GM21367 (cell line): ENCODE data around the gene CDC14B.

Source experiments
- ATAC-seq: cut with Tn5 transposase; IDR thresholded peaks from one replicate; pipeline ENCODE4 v1.9.1; 2021; ENCODE audit not compliant: unreplicated experiment

CDC14B gene

DNA sequence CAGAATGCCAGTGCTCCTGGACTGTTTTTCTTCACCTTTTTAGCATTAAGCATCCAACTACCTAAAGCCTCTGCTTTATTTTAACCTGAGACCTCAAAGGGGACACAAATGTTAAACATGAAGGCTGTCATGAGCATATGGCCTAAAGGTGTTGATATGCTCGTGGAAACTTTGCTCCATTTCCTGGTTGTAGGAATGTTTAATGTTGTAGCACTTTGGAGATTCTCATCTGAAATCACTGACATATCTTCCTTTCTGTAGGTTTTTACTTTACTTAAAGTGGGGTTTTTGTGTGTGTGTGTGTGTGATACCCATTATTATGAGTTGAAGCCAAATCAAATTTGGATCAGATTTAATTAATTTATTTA lies 132.6 kb downstream of the CDC14B start:
- no peak for ATAC-seq

DNA sequence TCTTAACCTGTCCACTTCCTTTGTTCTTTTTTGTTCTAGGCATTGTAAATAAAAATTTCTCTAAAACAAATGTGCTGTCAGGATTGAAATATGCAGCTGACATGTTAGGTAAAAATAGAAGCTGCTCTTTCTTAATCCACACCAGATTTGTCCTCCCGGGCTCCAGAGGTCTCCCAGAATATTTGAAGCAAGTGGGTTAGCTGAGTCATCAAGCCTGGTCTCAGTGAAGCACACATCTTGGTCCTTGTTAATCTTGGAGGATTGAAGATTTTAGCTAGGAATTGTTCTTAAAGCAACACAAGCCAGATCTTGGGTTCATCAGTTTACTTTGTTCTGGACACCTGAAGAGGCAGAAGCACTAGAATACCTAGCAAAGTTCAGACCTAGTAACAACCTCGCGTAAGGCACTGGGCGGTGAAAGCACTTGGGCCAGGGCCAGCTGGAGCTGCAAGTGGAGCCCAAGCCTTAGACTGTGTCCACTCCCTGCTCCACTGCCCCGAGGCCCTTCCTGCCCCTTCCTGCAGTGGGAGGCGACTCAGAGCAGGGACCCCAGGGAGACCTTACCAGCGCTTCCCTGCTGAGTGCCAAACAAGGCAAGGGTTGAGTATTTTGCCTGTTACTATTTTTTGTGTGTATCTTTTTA lies 133.1 kb downstream of the CDC14B start:
- ATAC-seq, result no peak

DNA sequence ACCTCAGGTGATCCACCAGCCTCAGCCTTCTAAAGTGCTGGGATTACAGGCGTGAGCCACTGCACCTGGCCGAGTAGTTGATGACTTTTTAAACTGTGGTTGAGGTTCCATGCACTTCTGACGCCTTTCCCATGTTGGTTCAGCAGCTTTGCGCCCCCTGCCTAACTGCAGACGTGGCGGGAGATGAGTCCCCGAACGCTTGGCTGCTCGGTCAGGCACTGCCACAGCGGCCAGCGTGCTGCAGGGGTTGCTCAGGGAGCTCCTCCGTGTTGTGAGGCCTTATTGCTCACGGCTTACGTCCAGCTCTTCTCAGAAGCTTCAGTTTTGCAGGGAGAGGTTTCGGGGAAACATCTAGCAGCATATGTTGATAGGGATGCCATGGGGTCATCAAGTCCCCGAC lies 134.4 kb downstream of the CDC14B start:
- ATAC-seq, result no peak

DNA sequence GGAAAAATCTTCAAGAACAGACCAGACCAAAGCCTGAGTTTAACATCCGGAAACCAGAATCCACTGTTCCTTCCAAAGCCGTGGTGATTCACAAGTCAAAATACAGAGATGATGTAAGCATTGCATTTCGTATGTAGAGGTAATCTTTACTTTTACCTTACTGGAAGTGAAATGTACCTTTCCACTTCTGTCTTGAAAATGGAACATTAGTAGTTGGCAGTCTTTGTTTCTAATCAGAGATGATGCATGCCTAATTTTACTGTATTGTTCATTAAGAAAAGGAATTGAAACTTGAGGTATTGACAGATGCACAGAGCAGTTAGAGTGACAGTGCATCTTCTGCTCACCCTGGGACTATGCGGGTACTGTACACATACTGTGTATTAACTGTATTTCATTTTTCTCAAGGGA lies 135.1 kb downstream of the CDC14B start:
- ATAC-seq, result peak; percentile 90

DNA sequence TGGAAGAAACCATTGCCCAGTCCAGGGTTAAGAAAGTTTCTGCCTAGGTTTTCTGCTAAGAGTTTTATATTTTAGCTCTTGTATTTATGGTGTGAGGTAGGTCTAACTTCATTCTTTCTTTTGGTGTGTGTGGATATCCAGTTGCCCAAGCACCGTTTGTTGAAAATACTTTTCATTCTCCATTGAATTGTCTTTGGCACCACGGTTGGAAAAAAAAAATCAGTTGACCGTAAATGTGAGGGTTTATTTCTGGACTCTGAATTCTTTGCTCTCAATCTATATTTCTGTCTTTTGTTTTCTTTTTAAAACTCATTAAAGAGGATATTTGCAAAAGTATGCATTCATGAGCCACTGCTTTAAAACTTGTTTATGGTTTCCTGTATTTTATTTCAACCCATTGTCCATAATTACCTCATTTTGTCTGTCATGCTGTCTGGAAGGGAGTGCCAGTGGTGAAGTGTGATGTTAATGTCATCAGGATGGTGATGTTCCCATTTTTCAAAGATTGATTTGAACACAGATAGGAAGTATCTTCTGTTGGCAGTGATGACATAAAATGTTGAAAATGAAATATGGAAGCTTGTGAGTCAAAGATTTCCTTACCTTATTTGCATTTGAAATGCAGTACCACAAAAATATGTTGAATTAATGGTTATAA lies 135.8 kb downstream of the CDC14B start:
- ATAC-seq, result no peak

DNA sequence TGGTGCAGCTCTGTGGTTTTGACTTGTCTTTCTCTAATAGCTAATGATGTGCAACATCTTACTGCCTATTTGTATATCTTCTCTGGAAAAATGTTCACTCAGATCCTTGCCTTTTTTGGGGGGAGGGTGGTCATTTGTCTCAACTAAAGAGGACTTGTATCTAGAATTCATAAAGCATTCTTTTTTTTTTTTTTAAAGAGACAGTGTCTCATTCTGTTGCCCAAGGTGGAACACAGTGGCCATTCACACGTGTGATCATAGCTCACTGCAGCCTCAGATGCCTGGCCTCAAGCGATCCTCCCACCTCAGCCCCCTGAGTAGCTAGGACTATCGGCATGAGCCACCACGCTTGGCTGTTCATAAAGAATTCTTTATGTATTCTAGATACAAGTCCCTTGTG lies 136.4 kb downstream of the CDC14B start:
- no peak for ATAC-seq

DNA sequence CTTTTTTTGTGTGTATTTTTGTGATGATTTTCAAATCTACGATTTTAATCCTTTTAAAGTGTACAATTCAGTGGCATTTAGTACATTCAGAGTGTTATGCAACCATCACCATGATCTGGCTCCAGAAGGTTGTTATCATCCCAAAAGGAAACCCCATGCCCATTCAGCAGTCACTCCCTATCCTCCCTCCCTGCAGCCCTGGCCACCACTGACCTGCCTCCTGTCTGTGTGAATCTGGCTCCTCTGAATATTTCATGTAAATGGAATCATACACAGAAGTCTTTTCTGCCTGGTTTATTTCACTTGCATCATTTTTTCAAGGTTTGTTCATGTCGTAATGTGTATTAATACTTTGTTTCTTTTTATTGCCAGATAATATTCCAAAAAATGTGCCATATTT lies 137.2 kb downstream of the CDC14B start:
- no peak for ATAC-seq

DNA sequence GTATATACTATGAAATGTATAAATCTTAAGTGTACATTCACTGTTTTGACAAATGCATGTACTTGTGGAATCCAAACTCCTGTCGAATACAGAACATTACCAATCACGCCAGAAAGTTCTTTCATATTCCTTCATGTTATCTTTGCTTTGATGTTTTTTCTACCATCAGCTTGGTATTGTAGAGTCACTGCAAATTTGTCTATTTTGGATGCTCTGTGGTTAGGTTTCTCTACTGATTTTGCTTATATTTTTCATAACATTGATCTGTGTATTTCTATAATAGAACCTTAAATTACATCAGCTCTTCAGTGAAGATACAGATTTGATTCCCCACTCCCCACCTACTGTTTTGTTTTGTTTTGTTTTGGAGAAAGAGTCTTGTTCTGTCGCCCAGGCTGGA lies 138.9 kb downstream of the CDC14B start:
- ATAC-seq, result no peak

DNA sequence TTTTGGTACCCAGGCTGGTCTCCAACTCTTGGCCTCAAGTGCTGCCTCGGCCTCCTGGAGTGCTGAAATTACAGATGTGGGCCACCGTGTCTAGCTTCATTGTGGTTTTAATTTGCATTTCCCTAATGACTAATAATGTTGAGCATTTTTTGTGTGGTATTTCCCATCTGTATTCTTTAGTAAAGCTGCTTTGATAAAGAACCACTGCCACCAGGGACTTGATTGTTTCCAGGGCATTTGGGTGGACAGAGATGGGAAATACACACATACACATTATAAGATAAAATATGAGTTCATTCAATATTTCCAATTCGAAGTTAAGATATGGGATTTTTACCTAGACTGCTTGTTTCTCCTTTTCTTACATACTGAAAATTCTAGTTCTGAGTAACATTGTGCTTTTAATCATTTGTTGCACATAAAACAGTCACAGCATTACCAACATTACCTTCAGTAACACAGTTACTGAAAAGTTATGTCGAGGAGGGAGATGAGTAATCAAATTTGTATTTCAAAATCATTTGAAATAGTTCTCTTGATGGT lies 140.7 kb downstream of the CDC14B start:
- ATAC-seq, result no peak

DNA sequence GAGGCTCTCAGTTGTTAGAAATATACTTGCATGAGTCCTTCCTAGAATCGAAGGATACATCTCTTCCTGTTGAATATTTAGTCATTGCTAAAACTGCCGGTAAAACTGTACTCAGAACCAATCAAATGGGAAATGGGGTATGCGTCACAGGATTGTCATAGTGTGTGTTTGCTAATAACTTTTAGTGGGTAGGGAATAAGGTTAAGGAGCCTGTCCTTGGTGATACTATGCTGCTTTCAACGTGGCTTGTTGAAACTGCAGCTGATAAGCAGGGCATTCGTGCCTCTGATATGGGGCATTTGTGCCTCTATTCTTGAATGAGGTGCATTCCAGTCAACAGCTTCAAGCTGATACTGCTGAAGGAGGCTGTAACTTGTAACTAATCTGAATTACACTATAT lies 143.1 kb downstream of the CDC14B start:
- ATAC-seq, result no peak

DNA sequence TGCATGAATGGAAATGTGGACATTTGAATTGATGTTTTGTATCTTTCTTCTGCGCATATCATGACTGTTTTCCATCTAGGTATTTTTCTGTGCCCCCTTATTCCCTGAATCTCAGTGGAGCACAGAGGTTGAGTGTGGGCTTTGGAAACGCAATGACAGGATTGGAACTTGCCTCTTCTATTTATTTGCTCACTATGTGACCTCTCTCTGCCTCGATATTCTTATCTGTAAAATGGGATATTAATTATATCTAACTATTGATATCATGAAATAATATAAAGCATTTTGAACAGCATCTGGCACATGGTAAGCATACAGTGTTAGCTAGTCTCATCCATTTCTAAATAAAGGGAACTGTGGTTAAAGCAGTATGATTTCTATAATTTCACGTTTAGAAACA lies 143.6 kb downstream of the CDC14B start:
- ATAC-seq, result no peak

DNA sequence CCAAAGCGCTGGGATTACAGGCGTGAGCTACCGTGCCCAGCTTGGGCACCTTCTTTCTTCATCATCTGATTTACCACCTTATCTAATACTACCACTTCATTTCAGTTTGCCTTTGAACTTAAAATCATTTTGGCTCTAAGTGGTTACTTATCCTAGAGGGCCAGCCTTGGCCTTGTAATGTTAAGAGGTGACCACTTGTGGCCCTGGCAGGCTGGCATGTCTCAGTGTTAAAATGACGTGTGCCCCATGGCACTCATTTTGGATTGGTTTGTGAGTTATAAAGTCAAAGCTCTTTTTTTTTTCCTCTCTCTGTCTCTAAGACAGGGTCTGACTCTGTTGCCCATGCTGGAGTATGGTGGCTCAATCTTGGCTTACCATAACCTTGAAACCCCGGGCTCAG lies 151.9 kb downstream of the CDC14B start:
- ATAC-seq, result no peak

DNA sequence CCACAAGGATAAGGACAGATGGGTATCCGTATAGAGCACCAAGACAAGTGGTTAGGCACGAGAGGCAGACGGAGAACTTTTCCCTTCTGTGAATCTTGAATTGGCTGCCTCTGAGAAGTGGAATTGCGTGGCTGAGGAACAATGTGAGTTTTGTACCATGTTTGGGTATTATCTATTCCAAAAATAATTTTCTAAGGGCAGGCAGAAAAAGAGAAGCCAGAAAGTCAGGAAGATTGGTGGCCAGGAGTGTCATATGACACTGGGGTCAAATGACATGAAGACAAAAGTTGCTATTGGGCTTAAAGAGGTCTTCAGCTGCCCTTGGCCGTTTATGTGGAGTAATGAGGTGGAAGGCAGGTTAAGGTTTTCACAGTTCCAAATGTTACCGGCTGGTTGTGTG lies 155.2 kb downstream of the CDC14B start:
- no peak for ATAC-seq

DNA sequence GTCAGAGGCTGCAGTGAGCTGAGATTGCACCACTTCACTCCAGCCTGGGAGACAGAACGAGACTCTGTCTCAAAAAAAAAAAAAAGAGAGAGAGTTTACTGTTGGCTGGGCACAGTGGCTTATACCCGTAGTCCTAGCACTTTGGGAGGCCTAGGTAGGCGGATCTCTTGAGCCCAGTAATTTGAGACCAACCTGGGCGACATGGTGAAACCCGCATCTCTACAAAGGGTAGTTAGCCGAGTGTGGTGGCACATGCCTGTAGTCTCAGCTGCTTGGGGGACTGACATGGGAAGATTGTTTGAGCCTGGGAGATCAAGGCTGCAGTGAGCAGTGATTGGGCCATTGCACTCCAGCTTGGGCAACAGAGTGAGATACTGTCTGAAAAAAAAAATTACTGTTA lies 157.1 kb downstream of the CDC14B start:
- no peak for ATAC-seq

DNA sequence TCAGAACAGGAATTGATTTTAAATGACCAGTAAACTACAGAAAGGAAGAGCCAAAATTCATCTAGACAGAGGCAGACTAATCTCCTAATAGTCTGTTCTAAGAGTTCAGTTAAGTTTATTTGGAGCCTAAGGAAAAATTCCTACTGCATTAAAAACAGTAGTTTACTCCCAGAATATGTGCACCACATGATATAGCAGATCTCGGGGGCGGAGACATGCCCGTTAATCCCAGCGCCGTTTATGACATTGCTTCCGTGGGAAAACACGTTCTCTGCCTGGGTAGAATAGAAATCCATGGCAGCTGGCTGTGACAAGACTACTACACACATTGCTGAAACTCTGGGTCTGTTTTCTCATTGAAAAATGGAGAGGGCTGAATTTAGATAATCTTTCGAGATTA lies 158.3 kb downstream of the CDC14B start:
- no peak for ATAC-seq

DNA sequence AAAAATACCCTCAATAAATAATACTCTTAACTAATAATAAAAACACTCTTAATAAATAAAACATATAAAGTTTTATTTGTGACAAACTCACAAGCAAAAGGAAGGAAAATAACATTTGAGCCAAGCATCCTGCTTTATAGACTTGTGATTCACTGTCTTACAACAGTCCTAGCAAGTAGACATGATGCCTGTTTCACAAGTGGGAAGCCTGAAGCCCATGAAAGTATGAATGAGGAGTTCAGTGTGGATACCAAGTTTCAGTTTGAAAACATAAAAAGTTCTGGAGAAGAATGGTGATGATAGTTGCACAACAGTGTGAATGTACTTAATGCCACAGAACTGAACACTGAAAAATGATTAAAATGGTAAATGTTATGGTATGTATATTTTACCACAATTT lies 158.8 kb downstream of the CDC14B start:
- no peak for ATAC-seq

DNA sequence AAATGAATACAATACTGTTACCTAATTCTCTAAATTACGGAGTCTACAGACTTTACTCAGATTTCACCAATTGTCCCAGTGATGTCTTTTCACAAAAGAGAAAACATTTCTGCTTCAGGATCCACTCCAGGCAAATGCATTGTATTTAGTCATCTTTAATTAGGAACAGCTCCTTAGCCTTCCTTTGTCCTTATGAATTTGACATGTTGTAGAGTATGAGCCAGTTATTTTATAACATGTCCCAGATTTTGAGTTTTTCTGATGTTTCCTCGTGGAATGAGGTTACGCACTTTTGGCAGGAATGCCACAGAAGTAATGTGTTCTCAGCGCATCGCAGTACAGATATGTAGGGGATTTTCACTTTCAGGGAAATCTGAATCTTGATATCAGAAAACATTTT lies 159.2 kb downstream of the CDC14B start:
- no peak for ATAC-seq

DNA sequence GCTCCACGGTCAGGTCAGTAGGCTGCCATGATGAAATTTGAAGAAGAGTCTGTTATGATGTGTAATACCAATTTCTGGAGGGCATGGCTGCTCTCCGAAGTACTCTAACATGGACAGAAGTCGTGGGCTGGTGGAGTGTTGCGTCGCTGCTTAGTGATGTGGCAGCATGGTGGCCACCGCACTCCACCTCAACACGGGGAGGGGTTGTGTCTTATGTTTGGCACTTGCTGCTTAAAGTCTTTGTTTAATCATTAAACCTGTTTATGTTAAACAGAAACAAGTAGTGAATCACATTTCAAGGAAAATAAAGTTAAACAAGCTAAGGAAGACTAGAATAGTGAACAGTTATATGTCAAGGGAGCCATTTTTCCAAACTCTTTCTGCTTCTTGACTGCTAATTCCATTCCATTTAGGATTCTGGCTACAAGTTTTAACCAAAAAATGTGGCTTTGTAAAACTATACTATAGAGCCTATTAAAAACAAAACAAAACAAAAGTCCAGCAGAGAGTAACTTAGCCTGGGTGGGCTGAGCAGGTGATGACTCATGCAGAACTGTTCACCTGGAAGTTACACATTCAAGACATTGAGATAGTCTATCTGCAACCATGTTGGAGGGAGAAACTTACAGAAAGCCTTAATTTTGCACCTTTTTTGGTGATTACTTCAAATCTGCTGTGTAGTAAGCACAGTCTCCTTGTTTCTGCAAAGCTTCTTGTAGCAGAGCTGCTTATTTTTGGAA lies 160.2 kb downstream of the CDC14B start:
- no peak for ATAC-seq

DNA sequence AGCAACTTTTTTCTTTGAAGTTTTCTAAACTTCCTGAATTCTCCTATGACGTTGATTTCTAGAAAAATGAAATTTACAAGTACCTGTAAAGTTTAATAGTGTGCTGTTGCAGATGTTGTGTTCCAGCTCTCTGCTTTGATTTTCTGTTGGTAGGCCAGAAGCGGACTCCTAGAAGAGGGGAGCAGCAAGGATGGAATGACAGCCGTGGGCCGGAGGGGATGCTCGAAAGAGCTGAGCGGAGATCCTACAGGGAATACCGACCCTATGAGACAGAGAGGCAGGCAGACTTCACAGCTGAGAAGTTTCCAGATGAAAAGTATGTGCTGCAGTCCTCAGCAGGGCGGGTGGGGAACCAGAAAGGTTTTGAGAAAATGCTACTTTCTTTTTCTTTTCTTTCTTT lies 161.4 kb downstream of the CDC14B start:
- ATAC-seq, result no peak

DNA sequence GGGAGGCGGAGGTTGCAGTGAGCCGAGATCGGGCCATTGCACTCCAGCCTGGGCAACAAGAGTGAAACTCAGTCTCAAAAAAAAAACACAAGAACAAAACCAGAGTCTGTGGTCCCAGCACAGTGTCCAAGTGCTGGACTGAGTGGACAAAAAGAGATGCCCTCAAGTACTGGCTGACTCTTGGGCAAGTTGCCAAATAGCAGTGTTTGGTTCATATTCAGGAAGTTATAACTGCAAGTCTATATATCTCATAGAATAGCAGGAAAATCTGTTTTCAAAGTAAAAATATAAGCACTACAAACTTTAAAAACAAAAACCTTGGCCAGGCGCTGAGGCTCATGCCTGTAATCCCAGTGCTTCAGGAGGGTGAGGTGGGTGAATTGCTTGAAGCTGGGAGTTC lies 162.4 kb downstream of the CDC14B start:
- ATAC-seq, result no peak

DNA sequence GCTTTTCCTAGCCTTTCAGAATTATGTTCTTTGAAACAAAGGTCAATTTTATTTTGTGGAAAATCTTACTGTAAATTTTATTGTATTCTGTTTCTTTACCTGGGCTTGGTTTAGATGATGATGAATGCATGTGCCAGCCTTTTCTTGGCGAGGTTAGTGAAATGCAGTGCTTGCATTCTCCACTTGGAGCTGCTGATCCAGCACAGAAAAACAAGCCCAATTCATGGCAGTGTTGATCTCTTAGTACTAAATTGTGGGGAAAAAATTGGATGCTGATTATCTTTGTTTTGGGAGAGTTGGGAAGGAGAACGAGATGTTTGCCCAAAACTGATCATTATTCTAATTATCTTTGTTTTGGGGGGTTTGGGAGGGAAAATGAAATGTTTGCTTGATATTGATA lies 166.0 kb downstream of the CDC14B start:
- ATAC-seq, result no peak
